GM23338 (cell line): ENCODE measurements around the gene YOD1. TPM values are rescaled to one million over a fixed set of nuclear protein-coding genes. Genes with fewer than 3 reads are reported as not detected.
A peak's percentile ranks its signal among the peaks of the same experiment; 100 is the strongest.

Experiments
- ATAC-seq: fragments of 200-7000 bp; cut with Tn5 transposase; 3 replicates; pipeline ENCODE4 v1.9.1; 2020
- DNase-seq: peaks from one replicate; pipeline ENCODE4 v3.0.0-alpha.2; 2015; ENCODE audit warnings: low spot score
- H2AFZ ChIP-seq: fragments of 200-600 bp; sonication (generic); 2 replicates; pipeline ENCODE4 v1.8.0; 2016; ENCODE audit warnings: antibody characterized with exemption, mild to moderate bottlenecking, moderate library complexity
- H3F3A ChIP-seq: fragments of 200-600 bp; sonication (generic); replicated peaks from 2 replicates; pipeline ENCODE4 v1.8.0; 2017; ENCODE audit warnings: antibody characterized with exemption, mixed run types, low read depth
- H3K27ac ChIP-seq: fragments of 200-600 bp; sonication (generic); 2 replicates; pipeline ENCODE4 v1.6.1; 2016; ENCODE audit warnings: low read depth
- H3K27me3 ChIP-seq: fragments of 200-600 bp; sonication (generic); 2 replicates; pipeline ENCODE4 v1.8.0; 2016; ENCODE audit warnings: mild to moderate bottlenecking, mixed run types, moderate library complexity; ENCODE audit not compliant: insufficient read depth
- H3K36me3 ChIP-seq: fragments of 200-600 bp; sonication (generic); 2 replicates; pipeline ENCODE4 v1.8.0; 2016; ENCODE audit warnings: mild to moderate bottlenecking; ENCODE audit not compliant: insufficient read depth
- H3K4me1 ChIP-seq: fragments of 200-600 bp; sonication (generic); 2 replicates; pipeline ENCODE4 v1.8.0; 2016; ENCODE audit warnings: mild to moderate bottlenecking, moderate library complexity; ENCODE audit not compliant: insufficient read depth
- H3K4me2 ChIP-seq: fragments of 200-600 bp; sonication (generic); 2 replicates; pipeline ENCODE4 v1.7.1; 2017; ENCODE audit warnings: mixed run types
- H3K4me3 ChIP-seq: fragments of 200-600 bp; sonication (generic); 2 replicates; pipeline ENCODE4 v1.6.1; 2016; ENCODE audit warnings: mixed run types
- H3K79me2 ChIP-seq: fragments of 200-600 bp; sonication (generic); replicated peaks from 2 replicates; pipeline ENCODE4 v1.8.0; 2017; ENCODE audit warnings: mild to moderate bottlenecking; ENCODE audit not compliant: insufficient read depth
- H3K9me2 ChIP-seq: fragments of 200-600 bp; sonication (generic); 2 replicates; pipeline ENCODE4 v1.8.0; 2017; ENCODE audit not compliant: insufficient read depth
- H4K20me1 ChIP-seq: fragments of 200-600 bp; sonication (generic); replicated peaks from 2 replicates; pipeline ENCODE4 v1.8.0; 2017; ENCODE audit warnings: mild to moderate bottlenecking; ENCODE audit not compliant: insufficient read depth
- H3K27ac Mint-ChIP-seq: 2 replicates; pipeline ENCODE4 v1.8.0; 2020; ENCODE audit warnings: inconsistent platforms, mild to moderate bottlenecking, moderate library complexity, mixed read lengths
- H3K27me3 Mint-ChIP-seq: 3 replicates; pipeline ENCODE4 v1.8.0; 2022; ENCODE audit warnings: low read depth, mild to moderate bottlenecking, moderate library complexity, mixed read lengths, inconsistent platforms; ENCODE audit not compliant: insufficient read depth, poor library complexity
- H3K36me3 Mint-ChIP-seq: 3 replicates; pipeline ENCODE4 v1.8.0; 2021; ENCODE audit warnings: low read depth, mild to moderate bottlenecking, inconsistent platforms, moderate library complexity, mixed read lengths
- H3K4me1 Mint-ChIP-seq: 3 replicates; pipeline ENCODE4 v1.8.0; 2020; ENCODE audit warnings: mild to moderate bottlenecking, inconsistent platforms, mixed read lengths
- H3K4me3 Mint-ChIP-seq: 3 replicates; pipeline ENCODE4 v1.8.0; 2021; ENCODE audit warnings: moderate library complexity, mild to moderate bottlenecking, inconsistent platforms, mixed read lengths
- H3K9me3 Mint-ChIP-seq: 3 replicates; pipeline ENCODE4 v1.8.0; 2020; ENCODE audit warnings: moderate library complexity, mild to moderate bottlenecking, inconsistent platforms, mixed read lengths
- CREB1 ChIP-seq: fragments of 250-450 bp; sonication (Bioruptor Pico); IDR thresholded peaks from 2 replicates; pipeline ENCODE4 v1.5.0; 2020; ENCODE audit warnings: low read depth, mild to moderate bottlenecking, moderate library complexity
- CTCF ChIP-seq, 2 experiments: fragments of 200-600 bp in 1 of 2; sonication (generic) in 1 of 2; conservative IDR thresholded peaks; 2 replicates each; pipeline versions ENCODE4 v1.5.1 to v1.6.1; 2016 to 2017; ENCODE audit warnings: antibody characterized with exemption in 2 of 2, low read depth in 2 of 2, mild to moderate bottlenecking in 2 of 2, moderate library complexity in 1 of 2
- JUNB ChIP-seq: IDR thresholded peaks from one replicate; pipeline ENCODE4 v1.6.1; 2016; ENCODE audit warnings: antibody characterized with exemption; ENCODE audit not compliant: unreplicated experiment
- NANOG ChIP-seq: IDR thresholded peaks from 2 replicates; pipeline ENCODE4 v1.6.1; 2016; ENCODE audit warnings: antibody characterized with exemption, borderline replicate concordance
- POLR2AphosphoS5 ChIP-seq: IDR thresholded peaks from 2 replicates; pipeline ENCODE4 v1.6.1; 2016; ENCODE audit warnings: antibody characterized with exemption, low read depth
- REST ChIP-seq: IDR thresholded peaks from one replicate; pipeline ENCODE4 v1.6.1; 2018; ENCODE audit warnings: antibody characterized with exemption; ENCODE audit not compliant: unreplicated experiment
- STAT1 ChIP-seq: IDR thresholded peaks from one replicate; pipeline ENCODE4 v1.6.1; 2016; ENCODE audit warnings: antibody characterized with exemption; ENCODE audit not compliant: unreplicated experiment
- polyA plus RNA-seq: library from polyadenylated mRNA; unstranded; fragments of >200 nt; fragmentation: Nextera tagmentation; extraction: Ambion mirVana; gene quantifications from 2 replicates; pipeline ENCODE4 v1.2.1, GENCODE V29; 2016
- total RNA-seq: library from RNA; depleted of rRNA; stranded (reverse); fragments of >200 nt; shearing (Covaris generic); gene quantifications from 2 replicates; pipeline ENCODE4 v1.2.3, GENCODE V29; 2014
- TF ChIP-seq, protein P1 (sequence below): IDR thresholded peaks from 2 replicates; pipeline ENCODE4 v1.6.1; 2016; ENCODE audit warnings: antibody characterized with exemption

YOD1 gene
- total and polyA plus RNA-seq, 2 experiments from 2014 or later = 4.6 to 21.9 TPM

DNA sequence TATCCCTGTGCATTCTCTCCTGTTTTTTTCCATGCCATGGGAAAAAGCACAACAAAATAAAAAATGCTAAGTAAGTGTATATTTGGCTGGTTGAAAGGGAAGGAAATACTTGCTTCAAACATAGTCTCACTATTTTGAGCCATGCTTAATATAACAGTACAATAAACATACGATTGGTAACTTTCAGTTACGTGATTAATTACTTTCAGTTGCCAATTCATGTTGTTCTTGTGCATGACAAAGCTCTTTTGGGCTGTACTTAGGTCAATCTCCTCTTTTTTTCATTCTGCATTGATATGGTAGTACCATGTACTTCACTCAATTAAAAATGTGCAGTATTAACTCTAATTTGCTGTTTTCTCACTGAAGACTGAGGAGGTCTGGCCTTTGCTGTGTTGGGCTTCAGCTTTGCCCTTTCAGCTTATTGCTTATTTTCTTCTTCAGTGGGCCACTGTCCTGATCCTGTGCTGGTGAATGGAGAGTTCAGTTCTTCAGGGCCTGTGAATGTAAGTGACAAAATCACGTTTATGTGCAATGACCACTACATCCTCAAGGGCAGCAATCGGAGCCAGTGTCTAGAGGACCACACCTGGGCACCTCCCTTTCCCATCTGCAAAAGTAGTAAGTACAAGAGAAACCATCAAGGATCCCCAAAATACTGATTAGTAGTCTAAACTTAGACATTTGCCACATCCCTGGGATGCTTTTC lies 40.3 kb upstream of the YOD1 start:
- Histone ChIP-seq H3K27ac (no peak overlapping the region), H3K4me3 (no peak overlapping the region), H3K36me3 (no peaks in the 10 kb centered on the region), H3F3A (no peaks in the 10 kb centered on the region), H2AFZ (peak overlapping the region; percentile 4; the same call in 1 of the 2 replicates), H3K79me2 (no peaks in the 10 kb centered on the region), H4K20me1 (no peaks in the 10 kb centered on the region), H3K9me2 (no peaks in the 10 kb centered on the region), H3K4me1 (no peaks in the 10 kb centered on the region), H3K27me3 (no peaks in the 10 kb centered on the region), H3K4me2 (no peak overlapping the region)
- ATAC-seq = no peak
- Mint-ChIP-seq H3K9me3 (no peaks in the 10 kb centered on the region), H3K4me1 (peaks cover under 1% of the 10 kb centered on the region; the same call in 1 of the 3 replicates), H3K27me3 (no peaks in the 10 kb centered on the region), H3K4me3 (no peak overlapping the region), H3K27ac (no peak overlapping the region), H3K36me3 (no peaks in the 10 kb centered on the region; the same call in 2 of the 3 replicates)
- DNase-seq = no peak
- TF ChIP-seq STAT1 (no peak), JUNB (no peak), CREB1 (CRISPR knock-in tag) (no peak), POLR2AphosphoS5 (no peak), NANOG (no peak), CTCF (conservative IDR thresholded peaks at IDR 0.05; ENCODE audit: low read depth in 2 of 2) (peak in 1 of 2 experiments; percentile 12; a peak in 1 of 4 replicates), REST (no peak)
- TF ChIP-seq, protein P1, sequence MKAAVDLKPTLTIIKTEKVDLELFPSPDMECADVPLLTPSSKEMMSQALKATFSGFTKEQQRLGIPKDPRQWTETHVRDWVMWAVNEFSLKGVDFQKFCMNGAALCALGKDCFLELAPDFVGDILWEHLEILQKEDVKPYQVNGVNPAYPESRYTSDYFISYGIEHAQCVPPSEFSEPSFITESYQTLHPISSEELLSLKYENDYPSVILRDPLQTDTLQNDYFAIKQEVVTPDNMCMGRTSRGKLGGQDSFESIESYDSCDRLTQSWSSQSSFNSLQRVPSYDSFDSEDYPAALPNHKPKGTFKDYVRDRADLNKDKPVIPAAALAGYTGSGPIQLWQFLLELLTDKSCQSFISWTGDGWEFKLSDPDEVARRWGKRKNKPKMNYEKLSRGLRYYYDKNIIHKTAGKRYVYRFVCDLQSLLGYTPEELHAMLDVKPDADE = no peak
